ENCODE measurements around the gene ATP2A1. TPM values are rescaled to one million over a fixed set of nuclear protein-coding genes. Genes with fewer than 3 reads are reported as not detected.

Gene ATP2A1
- total and polyA plus RNA-seq, 2 of the 8 experiments (the other 6 are each of a cell fraction or from before 2014, with no cell fraction given): 1.7 to 2.4 TPM

DNA sequence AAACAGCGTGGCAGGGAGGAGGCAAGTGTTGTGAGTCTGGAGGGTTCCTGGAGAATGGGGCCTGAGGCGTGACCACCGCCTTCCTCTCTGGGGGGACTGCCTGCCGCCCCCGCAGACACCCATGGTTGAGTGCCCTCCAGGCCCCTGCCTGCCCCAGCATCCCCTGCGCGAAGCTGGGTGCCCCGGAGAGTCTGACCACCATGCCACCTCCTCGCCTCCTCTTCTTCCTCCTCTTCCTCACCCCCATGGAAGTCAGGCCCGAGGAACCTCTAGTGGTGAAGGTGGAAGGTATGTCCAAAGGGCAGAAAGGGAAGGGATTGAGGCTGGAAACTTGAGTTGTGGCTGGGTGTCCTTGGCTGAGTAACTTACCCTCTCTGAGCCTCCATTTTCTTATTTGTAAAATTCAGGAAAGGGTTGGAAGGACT is 53.5 kb downstream of the ATP2A1 start, which contains the start of gene CD19:
TSS of gene CD19 (plus strand) at position 171 of the 425 bp plus-strand sequence. CDS start at position 201, 30 bp downstream.
- H4K8ac ChIP-seq (ENCODE audit: extremely low read depth, insufficient read depth, low read length): no peak within 1 kb of the TSS
- H3K4me1 ChIP-seq (replicated peaks in 1 of 4; ENCODE audit: control insufficient read depth in 3 of 4, insufficient read depth in 4 of 4, low read length in 3 of 4): no peaks in the 10 kb centered on the region; a peak in 1 of 7 replicates
- no peak within 1 kb of the TSS for H3K4me2 ChIP-seq (ENCODE audit: insufficient read depth in 1 of 2, low read depth in 2 of 2, low read length in 2 of 2)
- no peak within 1 kb of the TSS for H4K91ac ChIP-seq (replicated peaks; ENCODE audit: insufficient read length, low read length)
- ChIA-PET CTCF (ENCODE audit: partially characterized antibody) (interaction anchor here (1.2 to 3.6 kb wide), 2 partner anchors 12 to 35 kb away, joined by 3 to 32 read pairs; no protein-coding TSS in a partner anchor), POLR2A (ENCODE audit: partially characterized antibody) (interaction anchor here (0.7 to 2.2 kb wide), 4 partner anchors 8 to 56 kb away, joined by 3 to 12 read pairs (median 4); partner anchors contain the start of gene RABEP2)
- H3K79me2 ChIP-seq (ENCODE audit: control insufficient read depth in 1 of 2, insufficient read depth in 2 of 2, low read length in 2 of 2): no peaks in the 10 kb centered on the region
- H3K14ac ChIP-seq (ENCODE audit: insufficient read length): no peak within 1 kb of the TSS
- no peak within 1 kb of the TSS for H2BK12ac ChIP-seq (ENCODE audit: low read depth, low read length)
- H2BK5ac ChIP-seq (ENCODE audit: low read depth, low read length): no peak within 1 kb of the TSS
- H4K5ac ChIP-seq (ENCODE audit: insufficient read length, low read depth, low read length): no peak within 1 kb of the TSS
- H2BK120ac ChIP-seq (replicated peaks; ENCODE audit: low read depth, low read length): no peak within 1 kb of the TSS
- no peaks in the 10 kb centered on the region for H3K27me3 ChIP-seq (replicated peaks in 1 of 4; ENCODE audit: control insufficient read depth in 3 of 4, extremely low read depth in 1 of 4, insufficient read depth in 3 of 4, low read length in 3 of 4)
- no peak for TF ChIP-seq SP1 (IDR thresholded peaks at IDR 0.05; ENCODE audit: low read depth, low read length)
- no peak for TF ChIP-seq BCL11A (IDR thresholded peaks at IDR 0.05; ENCODE audit: low read depth in 2 of 2, low read length in 2 of 2)
- no peak for TF ChIP-seq KDM4A (IDR thresholded peaks at IDR 0.05; ENCODE audit: low read depth, low read length, severe bottlenecking)
- TF ChIP-seq RBBP5 (IDR thresholded peaks at IDR 0.05; ENCODE audit: borderline replicate concordance, low read depth, low read length): no peak
- no peak for TF ChIP-seq EZH2 (IDR thresholded peaks at IDR 0.05; ENCODE audit: low read depth, low read length, severe bottlenecking)
- H2BK15ac ChIP-seq (ENCODE audit: low read length): no peak within 1 kb of the TSS
- H3K4me3 ChIP-seq (ENCODE audit: extremely low read depth in 1 of 4, insufficient read depth in 2 of 4, low read depth in 3 of 4, low read length in 4 of 4): no peak within 1 kb of the TSS
- DNase-seq (ENCODE audit: low read depth in 1 of 2, low spot score in 2 of 2) (no peak), FAIRE-seq (no peak)
- no peak within 1 kb of the TSS for H3K9ac ChIP-seq (replicated peaks in 1 of 4; ENCODE audit: extremely low read depth in 1 of 4, low read depth in 3 of 4, low read length in 3 of 4)
- no peaks in the 10 kb centered on the region for H4K20me1 ChIP-seq (replicated peaks in 1 of 2; ENCODE audit: control insufficient read depth in 1 of 2, insufficient read depth in 2 of 2, low read length in 2 of 2)
- H3K23me2 ChIP-seq (ENCODE audit: low read depth, low read length): peaks cover 2% of the 10 kb centered on the region; the same call in 1 of the 2 replicates
- no peaks in the 10 kb centered on the region for H3K79me1 ChIP-seq (ENCODE audit: low read depth, low read length)
- H2AFZ ChIP-seq (ENCODE audit: low read length): no peak within 1 kb of the TSS
- no peak within 1 kb of the TSS for H3K27ac ChIP-seq (ENCODE audit: low read depth, low read length)
- WGBS, 2 experiments (ENCODE audit: extremely low coverage in 1 of 2, insufficient coverage in 1 of 2, insufficient read length in 1 of 2, insufficient replicate concordance in 2 of 2, low coverage in 1 of 2, low lambda C conversion rate in 2 of 2, missing lambda C conversion rate in 1 of 2): 89% methylated on average over 10 of the region's 10 CpGs; no CpG with 5 or more reads in 1 of the 2 experiments
- no peaks in the 10 kb centered on the region for H3K36me3 ChIP-seq (ENCODE audit: control insufficient read depth in 2 of 4, insufficient read depth in 4 of 4, low read length in 3 of 4)
- no peak within 1 kb of the TSS for H2BK20ac ChIP-seq (ENCODE audit: low read length)
- H3K23ac ChIP-seq (ENCODE audit: insufficient read length): no peak within 1 kb of the TSS
- no peak within 1 kb of the TSS for H3K18ac ChIP-seq (ENCODE audit: extremely low read depth, low read length)
- no peak within 1 kb of the TSS for H3K56ac ChIP-seq (replicated peaks; ENCODE audit: insufficient read length, low read depth, low read length)
- H3K9me3 ChIP-seq (ENCODE audit: insufficient read depth in 2 of 2, low read depth in 1 of 2, low read length in 1 of 2): no peaks in the 10 kb centered on the region
- no peak within 1 kb of the TSS for H2AK5ac ChIP-seq (ENCODE audit: low read depth, low read length)
- no peak within 1 kb of the TSS for H3K4ac ChIP-seq (replicated peaks; ENCODE audit: insufficient read length, low read depth, low read length)

All from H1 (cell line).